HCT116 (cell line): Measurements from ENCODE around the gene PRKCA. TPM values are rescaled to one million over a fixed set of nuclear protein-coding genes. Genes with fewer than 3 reads are reported as not detected.

ENCODE experiments used
- ATAC-seq: fragments of 200-7000 bp; cut with Tn5 transposase; 2 replicates; pipeline ENCODE4 v1.9.1; 2020; ENCODE audit warnings: mild to moderate bottlenecking, moderate library complexity
- BruUV-seq: library from RNA; stranded (reverse); fragments of 400-500 nt; replicated peaks from 2 replicates; lab custom pipeline; 2021; lab: Mats Ljungman, UMichigan
- CTCF ChIA-PET: fragments of 300-600 bp; sonication (Branson Sonifier 250); formaldehyde crosslinking; loops from one replicate; lab custom pipeline; 2021; ENCODE audit warnings: antibody characterized with exemption; lab: Charles Lee
- POLR2A ChIA-PET: fragments of 300-600, 350-600 bp; sonication (Branson Sonifier 250); formaldehyde crosslinking; loops from one replicate; lab custom pipeline; 2021; ENCODE audit warnings: antibody characterized with exemption; lab: Charles Lee
- RAD21 ChIA-PET, 2 experiments: fragments of 300-600 bp; sonication (Branson Sonifier 250); formaldehyde crosslinking; loops; one replicate each; lab custom pipeline; 2023; ENCODE audit warnings: low total read pairs in 2 of 2; ENCODE audit not compliant: uncharacterized antibody in 2 of 2, unreplicated experiment in 2 of 2, low non-redundant PET in 1 of 2; lab: Charles Lee
- DNase-seq: peaks from one replicate; pipeline ENCODE4 v3.0.0-alpha.2; 2010; ENCODE audit warnings: low read depth, low spot score
- H2AFZ ChIP-seq: fragments of 200-600 bp; shearing (Covaris generic), sonication (generic); 2 replicates; pipeline ENCODE4 v1.6.1; 2017; ENCODE audit warnings: low read depth, mixed run types, mixed read lengths, antibody characterized with exemption, low read length; ENCODE audit not compliant: poor library complexity, severe bottlenecking
- H3K27ac ChIP-seq: 2 replicates; pipeline ENCODE4 v1.5.1; 2012; ENCODE audit warnings: low read depth, low read length
- H3K27me3 ChIP-seq: fragments of 200-600 bp; sonication (generic); 2 replicates; pipeline ENCODE4 v1.6.1; 2016; ENCODE audit warnings: mixed run types, low read length, mixed read lengths; ENCODE audit not compliant: insufficient read depth
- H3K36me3 ChIP-seq, 2 experiments: fragments of 200-500 bp in 1 of 2; fragments of 200-600 bp in 1 of 2; sonication (Bioruptor generic) in 1 of 2; sonication (generic) in 1 of 2; 2 replicates each; pipeline versions ENCODE4 v1.5.1 to v1.6.1; 2014 to 2016; ENCODE audit warnings: low read length in 2 of 2, inconsistent platforms in 1 of 2, mixed read lengths in 1 of 2, mixed run types in 1 of 2; ENCODE audit not compliant: insufficient read depth in 2 of 2, control insufficient read depth in 1 of 2
- H3K4me1 ChIP-seq, 2 experiments: fragments of 200-600 bp in 1 of 2; sonication (generic) in 1 of 2; 2 replicates each; pipeline versions ENCODE4 v1.5.1 to v1.6.1; 2012 to 2017; ENCODE audit warnings: low read length in 2 of 2, inconsistent platforms in 1 of 2, mild to moderate bottlenecking in 1 of 2, mixed read lengths in 1 of 2, mixed run types in 1 of 2, moderate library complexity in 1 of 2; ENCODE audit not compliant: insufficient read depth in 2 of 2, control insufficient read depth in 1 of 2
- H3K4me2 ChIP-seq: fragments of 200-600 bp; sonication (generic); 2 replicates; pipeline ENCODE4 v1.6.1; 2017; ENCODE audit warnings: mixed run types, low read length, mixed read lengths
- H3K4me3 ChIP-seq, 2 experiments: fragments of 200-600 bp in 1 of 2; sonication (generic) in 1 of 2; replicated peaks in 1 of 2; 2 replicates each; pipeline ENCODE4 v1.5.1; 2011 to 2016; ENCODE audit warnings: low read length in 2 of 2, control low read depth in 1 of 2, low read depth in 1 of 2, mild to moderate bottlenecking in 1 of 2, mixed read lengths in 1 of 2, mixed run types in 1 of 2
- H3K79me2 ChIP-seq: fragments of 200-600 bp; sonication (generic); 2 replicates; pipeline ENCODE4 v1.6.1; 2017; ENCODE audit warnings: mild to moderate bottlenecking, mixed run types, low read length, moderate library complexity, mixed read lengths; ENCODE audit not compliant: insufficient read depth
- H3K9ac ChIP-seq: fragments of 200-600 bp; sonication (generic); 2 replicates; pipeline ENCODE4 v1.6.1; 2016; ENCODE audit warnings: low read length, mixed read lengths
- H3K9me2 ChIP-seq: fragments of 200-600 bp; sonication (generic), shearing (Covaris generic); 2 replicates; pipeline ENCODE4 v1.6.1; 2017; ENCODE audit warnings: mixed run types, mild to moderate bottlenecking, moderate library complexity; ENCODE audit not compliant: insufficient read depth
- H3K9me3 ChIP-seq, 2 experiments: fragments of 200-500 bp in 1 of 2; fragments of 200-600 bp in 1 of 2; sonication (Bioruptor generic) in 1 of 2; sonication (generic) in 1 of 2; 2 replicates each; pipeline ENCODE4 v1.6.1; 2014 to 2017; ENCODE audit warnings: low read length in 2 of 2, mixed read lengths in 2 of 2, inconsistent platforms in 1 of 2, low read depth in 1 of 2, mild to moderate bottlenecking in 1 of 2, mixed run types in 1 of 2, moderate library complexity in 1 of 2; ENCODE audit not compliant: control insufficient read depth in 1 of 2, insufficient read depth in 1 of 2
- H4K20me1 ChIP-seq: fragments of 200-600 bp; sonication (generic), shearing (Covaris generic); 2 replicates; pipeline ENCODE4 v1.6.1; 2017; ENCODE audit warnings: mixed run types, mild to moderate bottlenecking, moderate library complexity; ENCODE audit not compliant: insufficient read depth
- CEBPB ChIP-seq: IDR thresholded peaks from 2 replicates; pipeline ENCODE4 v1.6.1; 2012; ENCODE audit warnings: low read depth
- EGR1 ChIP-seq: IDR thresholded peaks from 2 replicates; pipeline ENCODE4 v1.6.1; 2012; ENCODE audit warnings: low read depth
- EZH2 ChIP-seq: fragments of 200-600 bp; sonication (generic); IDR thresholded peaks from 2 replicates; pipeline ENCODE4 v1.6.1; 2017; ENCODE audit warnings: antibody characterized with exemption, mixed run types
- POLR2A ChIP-seq: IDR thresholded peaks from 2 replicates; pipeline ENCODE4 v1.7.0; 2011; ENCODE audit warnings: borderline replicate concordance; ENCODE audit not compliant: insufficient read depth, insufficient read length; ENCODE audit errors: extremely low read depth
- RAD21 ChIP-seq: IDR thresholded peaks from 2 replicates; pipeline ENCODE4 v1.6.1; 2012; ENCODE audit warnings: low read depth, mild to moderate bottlenecking
- SP1 ChIP-seq: IDR thresholded peaks from 2 replicates; pipeline ENCODE4 v1.6.1; 2012; ENCODE audit warnings: low read depth
- SRF ChIP-seq: IDR thresholded peaks from 2 replicates; pipeline ENCODE4 v1.6.1; 2012; ENCODE audit warnings: low read depth
- TCF7L2 ChIP-seq: IDR thresholded peaks from 2 replicates; pipeline ENCODE4 v1.7.0; 2011; ENCODE audit warnings: borderline replicate concordance, inconsistent platforms; ENCODE audit not compliant: insufficient read depth, insufficient read length; ENCODE audit errors: extremely low read depth
- YY1 ChIP-seq: IDR thresholded peaks from 2 replicates; pipeline ENCODE4 v1.6.1; 2011; ENCODE audit warnings: low read length, low read depth, moderate library complexity, mild to moderate bottlenecking; ENCODE audit not compliant: insufficient replicate concordance; ENCODE audit errors: extremely low read depth
- ZFX ChIP-seq: fragments of 450-650 bp; IDR thresholded peaks from 2 replicates; pipeline ENCODE4 v1.6.1; 2017
- ZNF274 ChIP-seq: fragments of 200-500 bp; sonication (Bioruptor generic); IDR thresholded peaks from 2 replicates; pipeline ENCODE4 v1.6.1; 2014; ENCODE audit warnings: mild to moderate bottlenecking, low read depth, low read length, inconsistent platforms
- intact Hi-C: fragments of 100-400 bp; cut with micrococcal nuclease; formaldehyde crosslinking; loops from 2 replicates; pipeline ENCODE4 v1.10.0; 2022
- total RNA-seq: library from RNA; stranded (reverse); gene quantifications from one replicate; pipeline ENCODE4 v1.2.1, GENCODE V29; 2021; ENCODE audit not compliant: unreplicated experiment
- TF ChIP-seq, protein P1 (sequence below): IDR thresholded peaks from 2 replicates; pipeline ENCODE4 v1.6.1; 2012
- TF ChIP-seq, protein P2 (sequence below): IDR thresholded peaks from 2 replicates; pipeline ENCODE4 v1.6.1; 2011; ENCODE audit warnings: mild to moderate bottlenecking, low read length, moderate library complexity; ENCODE audit not compliant: insufficient replicate concordance; ENCODE audit errors: extremely low read depth
- TF ChIP-seq, protein P3 (sequence below): IDR thresholded peaks from 2 replicates; pipeline ENCODE4 v1.6.1; 2012

Gene PRKCA
- total RNA-seq, 1 experiment from 2014 or later = 18.8 TPM

DNA sequence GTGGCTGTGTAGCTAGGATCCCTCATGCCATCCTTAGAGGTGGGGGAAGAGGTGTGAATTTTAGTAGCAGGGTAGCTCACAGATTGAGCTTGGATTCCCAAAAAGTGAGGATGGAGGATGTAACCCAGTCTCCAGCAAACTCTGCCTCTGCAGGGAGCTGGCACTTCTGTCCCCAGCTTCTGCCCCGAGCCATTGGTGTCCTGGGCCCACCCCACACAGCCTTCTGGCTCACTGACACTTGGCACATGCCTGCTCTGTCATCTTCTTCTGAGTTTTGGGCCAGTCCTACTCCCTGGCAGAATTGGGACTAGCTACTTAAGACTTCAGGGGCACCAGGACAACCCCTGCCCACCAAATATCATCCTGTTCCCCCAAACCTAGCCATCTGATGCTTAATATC, 534.8 kb downstream of the PRKCA start:
- no peak for ATAC-seq
- H3K4me2 ChIP-seq = no peak overlapping the region
- no peaks in the 10 kb centered on the region for H3K79me2 ChIP-seq
- ChIA-PET CTCF (interaction anchor here (0.8 kb wide), 1 partner anchor 18 kb away, joined by 4 read pairs; no protein-coding TSS in a partner anchor), RAD21 (no interaction called here)
- no peaks in the 10 kb centered on the region for H4K20me1 ChIP-seq
- no peaks in the 10 kb centered on the region for H3K9me3 ChIP-seq
- H3K4me3 ChIP-seq = no peak overlapping the region
- H3K36me3 ChIP-seq = no peaks in the 10 kb centered on the region
- DNase-seq = no peak
- H3K9me2 ChIP-seq = no peaks in the 10 kb centered on the region
- H3K9ac ChIP-seq = no peak overlapping the region
- intact Hi-C loops = no loop called here
- peaks cover 18% of the 10 kb centered on the region; the same call in 1 of the 2 replicates for H3K27me3 ChIP-seq
- TF ChIP-seq SP1 = no peak
- TF ChIP-seq, protein P1, sequence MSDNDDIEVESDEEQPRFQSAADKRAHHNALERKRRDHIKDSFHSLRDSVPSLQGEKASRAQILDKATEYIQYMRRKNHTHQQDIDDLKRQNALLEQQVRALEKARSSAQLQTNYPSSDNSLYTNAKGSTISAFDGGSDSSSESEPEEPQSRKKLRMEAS = no peak
- no peak for TF ChIP-seq RAD21
- TF ChIP-seq, protein P2, sequence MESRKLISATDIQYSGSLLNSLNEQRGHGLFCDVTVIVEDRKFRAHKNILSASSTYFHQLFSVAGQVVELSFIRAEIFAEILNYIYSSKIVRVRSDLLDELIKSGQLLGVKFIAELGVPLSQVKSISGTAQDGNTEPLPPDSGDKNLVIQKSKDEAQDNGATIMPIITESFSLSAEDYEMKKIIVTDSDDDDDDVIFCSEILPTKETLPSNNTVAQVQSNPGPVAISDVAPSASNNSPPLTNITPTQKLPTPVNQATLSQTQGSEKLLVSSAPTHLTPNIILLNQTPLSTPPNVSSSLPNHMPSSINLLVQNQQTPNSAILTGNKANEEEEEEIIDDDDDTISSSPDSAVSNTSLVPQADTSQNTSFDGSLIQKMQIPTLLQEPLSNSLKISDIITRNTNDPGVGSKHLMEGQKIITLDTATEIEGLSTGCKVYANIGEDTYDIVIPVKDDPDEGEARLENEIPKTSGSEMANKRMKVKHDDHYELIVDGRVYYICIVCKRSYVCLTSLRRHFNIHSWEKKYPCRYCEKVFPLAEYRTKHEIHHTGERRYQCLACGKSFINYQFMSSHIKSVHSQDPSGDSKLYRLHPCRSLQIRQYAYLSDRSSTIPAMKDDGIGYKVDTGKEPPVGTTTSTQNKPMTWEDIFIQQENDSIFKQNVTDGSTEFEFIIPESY = no peak
- TF ChIP-seq ZFX = no peak
- no peak for TF ChIP-seq SRF
- TF ChIP-seq POLR2A = no peak
- no peak for TF ChIP-seq EGR1
- TF ChIP-seq ZNF274 = no peak
- TF ChIP-seq, protein P3, sequence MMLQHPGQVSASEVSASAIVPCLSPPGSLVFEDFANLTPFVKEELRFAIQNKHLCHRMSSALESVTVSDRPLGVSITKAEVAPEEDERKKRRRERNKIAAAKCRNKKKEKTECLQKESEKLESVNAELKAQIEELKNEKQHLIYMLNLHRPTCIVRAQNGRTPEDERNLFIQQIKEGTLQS = no peak
- TF ChIP-seq TCF7L2 = no peak
- TF ChIP-seq EZH2 = no peak
- no peak for TF ChIP-seq YY1
- TF ChIP-seq CEBPB = no peak
- TF ChIP-seq, all 23 proteins: peak for 0
- H2AFZ ChIP-seq = no peak overlapping the region
- no peak overlapping the region for H3K27ac ChIP-seq
- BruUV-seq = no TSS peak
- H3K4me1 ChIP-seq = no peaks in the 10 kb centered on the region
- POLR2A ChIA-PET = no interaction called here
